ENCODE measurements around the gene TMEM131L. TPM values are rescaled to one million over a fixed set of nuclear protein-coding genes. Genes with fewer than 3 reads are reported as not detected.

The TMEM131L gene
- total and polyA plus RNA-seq, 12 donors = 2.5 to 11.7 (median 4.8) TPM

GRCh38 chr4:153421941-153422340 is 44.2 kb upstream of the TMEM131L start:
- Histone ChIP-seq H3K36me3 (replicated peaks in 1 of 2) (no peaks in the 10 kb centered on the region), H3K4me1 (replicated peaks in 1 of 2) (no peaks in the 10 kb centered on the region), H3K27me3 (no peaks in the 10 kb centered on the region), H3K9me3 (replicated peaks in 1 of 3) (no peaks in the 10 kb centered on the region), H3K4me3 (no peak overlapping the region), H3K27ac (no peak overlapping the region)
- intact Hi-C loops (cut with DNase I) = no loop called here
- TF ChIP-seq, protein P1, sequence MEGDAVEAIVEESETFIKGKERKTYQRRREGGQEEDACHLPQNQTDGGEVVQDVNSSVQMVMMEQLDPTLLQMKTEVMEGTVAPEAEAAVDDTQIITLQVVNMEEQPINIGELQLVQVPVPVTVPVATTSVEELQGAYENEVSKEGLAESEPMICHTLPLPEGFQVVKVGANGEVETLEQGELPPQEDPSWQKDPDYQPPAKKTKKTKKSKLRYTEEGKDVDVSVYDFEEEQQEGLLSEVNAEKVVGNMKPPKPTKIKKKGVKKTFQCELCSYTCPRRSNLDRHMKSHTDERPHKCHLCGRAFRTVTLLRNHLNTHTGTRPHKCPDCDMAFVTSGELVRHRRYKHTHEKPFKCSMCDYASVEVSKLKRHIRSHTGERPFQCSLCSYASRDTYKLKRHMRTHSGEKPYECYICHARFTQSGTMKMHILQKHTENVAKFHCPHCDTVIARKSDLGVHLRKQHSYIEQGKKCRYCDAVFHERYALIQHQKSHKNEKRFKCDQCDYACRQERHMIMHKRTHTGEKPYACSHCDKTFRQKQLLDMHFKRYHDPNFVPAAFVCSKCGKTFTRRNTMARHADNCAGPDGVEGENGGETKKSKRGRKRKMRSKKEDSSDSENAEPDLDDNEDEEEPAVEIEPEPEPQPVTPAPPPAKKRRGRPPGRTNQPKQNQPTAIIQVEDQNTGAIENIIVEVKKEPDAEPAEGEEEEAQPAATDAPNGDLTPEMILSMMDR (IDR thresholded peaks at IDR 0.05) = no peak
- no peak for TF ChIP-seq POLR2A (IDR thresholded peaks at IDR 0.05)
- WGBS, 4 donors = 95 to 99% (median 97%) methylated on average over 3 of the region's 3 CpGs
- DNase-seq = no peak

DNA sequence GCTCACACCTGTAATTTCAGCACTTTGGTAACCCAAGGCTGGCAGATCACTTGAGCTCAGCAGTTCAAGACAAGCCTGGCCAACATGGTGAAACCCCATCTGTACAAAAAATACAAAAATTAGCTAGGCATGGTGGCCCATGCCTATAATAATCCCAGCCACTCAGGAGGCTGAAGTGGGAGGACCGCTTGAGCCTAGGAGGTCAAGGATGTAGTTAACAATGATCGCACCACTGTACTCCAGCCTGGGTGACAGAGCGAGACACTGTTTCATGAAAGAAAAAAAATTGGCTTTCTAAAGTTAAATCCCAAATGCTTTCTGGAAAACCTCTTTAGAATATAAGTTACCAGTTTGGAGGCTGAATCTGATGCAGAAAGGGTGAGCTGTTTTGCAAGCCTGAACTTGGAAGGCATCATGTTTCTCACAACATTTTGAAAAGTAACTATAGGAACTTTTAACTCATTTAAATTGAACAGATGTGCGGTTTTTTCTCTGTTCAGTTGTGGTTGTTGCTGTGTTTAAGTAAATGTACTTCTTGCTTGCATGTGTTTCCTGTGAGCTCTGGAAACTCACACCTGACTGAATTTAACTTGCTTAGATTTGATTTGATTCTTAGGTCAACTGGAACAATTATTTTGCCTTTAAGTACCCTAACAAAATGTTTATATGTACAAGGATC is 39.8 kb upstream of the TMEM131L start:
- no peak for TF ChIP-seq POLR2A (IDR thresholded peaks at IDR 0.05)
- TF ChIP-seq, protein P1 (IDR thresholded peaks at IDR 0.05) = no peak
- 87 to 95% (median 90%) methylated on average over 4 of the region's 4 CpGs for WGBS, 4 donors
- H3K27me3 ChIP-seq = no peaks in the 10 kb centered on the region
- H3K4me3 ChIP-seq = no peak overlapping the region
- intact Hi-C loops (cut with DNase I) = no loop called here
- no peaks in the 10 kb centered on the region for H3K9me3 ChIP-seq (replicated peaks in 1 of 3)
- no peaks in the 10 kb centered on the region for H3K36me3 ChIP-seq (replicated peaks in 1 of 2)
- H3K27ac ChIP-seq = no peak overlapping the region
- no peak for DNase-seq
- H3K4me1 ChIP-seq (replicated peaks in 1 of 2) = no peaks in the 10 kb centered on the region

DNA sequence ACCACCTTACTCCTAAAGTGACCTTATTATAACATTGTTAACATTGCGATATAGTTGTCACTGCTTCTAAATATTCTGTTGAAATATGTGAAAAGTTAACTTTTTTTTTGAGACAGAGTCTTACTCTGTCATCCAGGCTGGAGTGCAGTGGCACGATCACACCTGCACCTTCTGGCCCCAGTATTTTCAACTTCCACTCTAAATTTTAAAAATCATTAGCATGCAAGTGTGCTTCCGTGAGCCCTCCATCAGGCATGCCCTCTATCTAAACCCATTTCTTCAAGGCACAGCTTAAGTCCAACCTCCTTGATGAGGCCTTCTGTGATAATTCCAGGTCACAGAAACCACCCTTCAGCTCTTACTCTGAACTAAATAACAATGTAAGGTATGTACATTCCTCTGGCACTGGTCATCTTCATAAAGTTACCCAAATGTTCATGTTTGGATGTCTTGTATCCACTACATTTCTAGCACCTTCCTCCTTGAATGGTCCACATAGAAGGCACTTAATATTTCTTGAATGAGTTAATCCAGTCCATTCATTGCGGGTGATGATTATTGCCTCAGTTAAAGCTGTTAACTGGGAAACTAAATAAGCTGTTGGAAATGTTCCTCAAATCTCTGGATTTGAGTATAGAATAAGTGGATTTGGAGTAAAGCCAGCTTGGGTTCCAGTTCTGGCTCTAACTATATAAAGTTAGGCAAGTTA is 38.6 kb upstream of the TMEM131L start:
- no peaks in the 10 kb centered on the region for H3K4me1 ChIP-seq (replicated peaks in 1 of 2)
- H3K9me3 ChIP-seq (replicated peaks in 1 of 3) = no peaks in the 10 kb centered on the region
- TF ChIP-seq POLR2A (IDR thresholded peaks at IDR 0.05) = no peak
- TF ChIP-seq, protein P1 (IDR thresholded peaks at IDR 0.05) = no peak
- no peak overlapping the region for H3K4me3 ChIP-seq
- no peaks in the 10 kb centered on the region for H3K36me3 ChIP-seq (replicated peaks in 1 of 2)
- intact Hi-C loops (cut with DNase I) = no loop called here
- no peak overlapping the region for H3K27ac ChIP-seq
- DNase-seq = no peak
- WGBS, 4 donors = 90 to 95% (median 93%) methylated on average over 4 of the region's 4 CpGs
- no peaks in the 10 kb centered on the region for H3K27me3 ChIP-seq

- Histone ChIP-seq H3K36me3 (replicated peaks in 1 of 2) (no peaks in the 10 kb centered on the region), H3K9me3 (replicated peaks in 1 of 3) (no peaks in the 10 kb centered on the region), H3K4me3 (no peak overlapping the region), H3K27me3 (no peaks in the 10 kb centered on the region), H3K4me1 (replicated peaks in 1 of 2) (peaks cover 0 to 3% of the 10 kb centered on the region in 2 donors), H3K27ac (no peak overlapping the region)
- DNase-seq = no peak
- TF ChIP-seq, protein P1 (IDR thresholded peaks at IDR 0.05) = no peak
- no peak for TF ChIP-seq POLR2A (IDR thresholded peaks at IDR 0.05)
- 55 to 75% (median 61%) methylated on average over 3 of the region's 3 CpGs for WGBS, 4 donors
- intact Hi-C loops (cut with DNase I) = no loop called here
Observed at GRCh38 chr4:153428941-153429475, 37.2 kb upstream of the TMEM131L start.

All from adrenal gland (tissue), 12 donors.